Esophagus squamous epithelium (tissue), 5 donors: ENCODE results near the gene EPAS1. TPM values are rescaled to one million over a fixed set of nuclear protein-coding genes. Genes with fewer than 3 reads are reported as not detected.

Experiments used
- DNase-seq: peaks from one replicate; lab custom pipeline; 2025; lab: John Stamatoyannopoulos, UW
- H3K27ac ChIP-seq, 4 donors: fragments of 200-600 bp; sonication (generic); one replicate each; pipeline ENCODE4 v1.5.1; 2016 to 2019; ENCODE audit warnings: mild to moderate bottlenecking in 1 of 4
- H3K27me3 ChIP-seq, 4 donors: fragments of 200-600 bp; sonication (generic); 1 replicate in 3 of 4; 2 replicates in 1 of 4; pipeline versions ENCODE4 v1.5.1 to v1.6.0; 2017 to 2021; ENCODE audit warnings: antibody characterized with exemption in 1 of 4
- H3K36me3 ChIP-seq, 3 donors: fragments of 200-600 bp; sonication (generic); one replicate each; pipeline ENCODE4 v1.5.1; 2016 to 2019
- H3K4me1 ChIP-seq, 3 donors: fragments of 200-600 bp; sonication (generic); one replicate each; pipeline ENCODE4 v1.5.1; 2017 to 2019
- H3K4me3 ChIP-seq, 4 donors: fragments of 200-600 bp; sonication (generic); 1 replicate in 3 of 4; 2 replicates in 1 of 4; pipeline ENCODE4 v1.5.1; 2016 to 2019; ENCODE audit warnings: mild to moderate bottlenecking in 2 of 4, moderate library complexity in 1 of 4
- H3K9me3 ChIP-seq, 3 donors: fragments of 200-600 bp; sonication (generic); one replicate each; pipeline ENCODE4 v1.5.1; 2016 to 2019
- CTCF ChIP-seq, 6 experiments: fragments of 450-650 bp in 4 of 6; fragments of 200-600 bp in 2 of 6; sonication (generic) in 2 of 6; IDR thresholded peaks; one replicate each; pipeline ENCODE4 v1.5.1; 2016 to 2019; ENCODE audit warnings: antibody characterized with exemption in 6 of 6, mild to moderate bottlenecking in 4 of 6, moderate library complexity in 4 of 6
- POLR2A ChIP-seq, 4 donors: fragments of 450-650 bp; IDR thresholded peaks; one replicate each; pipeline ENCODE4 v1.6.1; 2017; ENCODE audit warnings: antibody characterized with exemption in 4 of 4, mild to moderate bottlenecking in 4 of 4, moderate library complexity in 3 of 4
- WGBS, 2 donors: methylation state at CpG; one replicate each; pipeline ENCODE4 v1.1.5; 2018; 5-methylcytosine and 5-hydroxymethylcytosine counted together
- intact Hi-C: fragments of 100-400 bp; cut with DNase I; formaldehyde crosslinking; loops from one replicate; pipeline ENCODE4 v1.15.0; 2022
- total RNA-seq, 4 donors: library from RNA; depleted of rRNA; stranded (reverse); fragments of >200 nt; gene quantifications; one replicate each; pipeline ENCODE4 v1.1.0, GENCODE V29; 2016
- donor health status: DM: yes; HTN: yes; CAD: no.

Gene EPAS1
- total RNA-seq, 4 donors from 2014 or later, result 86.7 to 151 (median 105) TPM

GRCh38 chr2:46414701-46415100, 117.5 kb downstream of the EPAS1 start:
- DNase-seq, result no peak
- TF ChIP-seq POLR2A (IDR thresholded peaks at IDR 0.05), result no peak
- TF ChIP-seq CTCF (IDR thresholded peaks at IDR 0.05), result no peak
- peaks cover 2 to 35% (median 12%) of the 10 kb centered on the region in 3 donors for H3K4me1 ChIP-seq
- 80 to 90% methylated on average over 1 of the region's 1 CpG for WGBS, 2 donors
- intact Hi-C loops, result no loop called here
- H3K9me3 ChIP-seq, result peaks cover 0 to 18% (median 11%) of the 10 kb centered on the region in 3 donors
- H3K4me3 ChIP-seq, result peak overlapping the region in 1 of 4 donors; percentile 0
- no peaks in the 10 kb centered on the region for H3K27me3 ChIP-seq
- H3K36me3 ChIP-seq, result no peaks in the 10 kb centered on the region
- no peak overlapping the region for H3K27ac ChIP-seq

GRCh38 chr2:46416280-46416679, 119.1 kb downstream of the EPAS1 start:
- no peak for DNase-seq
- peak overlapping the region in 2 of 4 donors; percentile 5 to 9 for H3K4me3 ChIP-seq
- H3K27ac ChIP-seq, result peak overlapping the region in 3 of 4 donors; percentile 10 to 63 (median 52)
- H3K4me1 ChIP-seq, result peaks cover 0 to 19% (median 0%) of the 10 kb centered on the region in 3 donors
- peaks cover 0 to 18% (median 17%) of the 10 kb centered on the region in 3 donors for H3K9me3 ChIP-seq
- no peak for TF ChIP-seq CTCF (IDR thresholded peaks at IDR 0.05)
- intact Hi-C loops, result no loop called here
- no peaks in the 10 kb centered on the region for H3K36me3 ChIP-seq
- no peaks in the 10 kb centered on the region for H3K27me3 ChIP-seq

- Histone ChIP-seq H3K27ac (peak overlapping the region in 3 of 4 donors; percentile 10 to 63 (median 52)), H3K36me3 (no peaks in the 10 kb centered on the region), H3K4me1 (peaks cover 0 to 13% (median 0%) of the 10 kb centered on the region in 3 donors), H3K27me3 (no peaks in the 10 kb centered on the region), H3K4me3 (peak overlapping the region in 2 of 4 donors; percentile 5 to 9), H3K9me3 (peaks cover 0 to 18% (median 17%) of the 10 kb centered on the region in 3 donors)
- intact Hi-C loops, result no loop called here
- 59 to 62% methylated on average over 4 of the region's 4 CpGs for WGBS, 2 donors
- TF ChIP-seq CTCF (IDR thresholded peaks at IDR 0.05) (no peak), POLR2A (IDR thresholded peaks at IDR 0.05) (no peak)
- no peak for DNase-seq
Observed at GRCh38 chr2:46416739-46417403, 119.7 kb downstream of the EPAS1 start.

GRCh38 chr2:46420945-46421344, 123.7 kb downstream of the EPAS1 start:
- TF ChIP-seq CTCF (IDR thresholded peaks at IDR 0.05), result no peak
- TF ChIP-seq POLR2A (IDR thresholded peaks at IDR 0.05), result no peak
- Histone ChIP-seq H3K4me3 (no peak overlapping the region), H3K36me3 (no peaks in the 10 kb centered on the region), H3K4me1 (no peaks in the 10 kb centered on the region), H3K27ac (no peak overlapping the region), H3K9me3 (peaks cover 0 to 18% (median 17%) of the 10 kb centered on the region in 3 donors), H3K27me3 (no peaks in the 10 kb centered on the region)
- intact Hi-C loops, result no loop called here
- 87 to 92% methylated on average over 2 of the region's 2 CpGs for WGBS, 2 donors
- no peak for DNase-seq

- DNase-seq, result no peak
- Histone ChIP-seq H3K27me3 (no peaks in the 10 kb centered on the region), H3K4me3 (no peak overlapping the region), H3K27ac (no peak overlapping the region), H3K4me1 (no peaks in the 10 kb centered on the region), H3K9me3 (peaks cover 0 to 17% (median 17%) of the 10 kb centered on the region in 3 donors), H3K36me3 (no peaks in the 10 kb centered on the region)
- WGBS, 2 donors, result 59 to 69% methylated on average over 2 of the region's 2 CpGs
- no peak for TF ChIP-seq POLR2A (IDR thresholded peaks at IDR 0.05)
- no peak for TF ChIP-seq CTCF (IDR thresholded peaks at IDR 0.05)
- intact Hi-C loops, result no loop called here
Observed at GRCh38 chr2:46421361-46421760, 124.2 kb downstream of the EPAS1 start.
